Measurements from ENCODE around the gene IQCK.

- TF ChIP-seq POLR2A (IDR thresholded peaks at IDR 0.05), result no peak
- TF ChIP-seq, protein P1, sequence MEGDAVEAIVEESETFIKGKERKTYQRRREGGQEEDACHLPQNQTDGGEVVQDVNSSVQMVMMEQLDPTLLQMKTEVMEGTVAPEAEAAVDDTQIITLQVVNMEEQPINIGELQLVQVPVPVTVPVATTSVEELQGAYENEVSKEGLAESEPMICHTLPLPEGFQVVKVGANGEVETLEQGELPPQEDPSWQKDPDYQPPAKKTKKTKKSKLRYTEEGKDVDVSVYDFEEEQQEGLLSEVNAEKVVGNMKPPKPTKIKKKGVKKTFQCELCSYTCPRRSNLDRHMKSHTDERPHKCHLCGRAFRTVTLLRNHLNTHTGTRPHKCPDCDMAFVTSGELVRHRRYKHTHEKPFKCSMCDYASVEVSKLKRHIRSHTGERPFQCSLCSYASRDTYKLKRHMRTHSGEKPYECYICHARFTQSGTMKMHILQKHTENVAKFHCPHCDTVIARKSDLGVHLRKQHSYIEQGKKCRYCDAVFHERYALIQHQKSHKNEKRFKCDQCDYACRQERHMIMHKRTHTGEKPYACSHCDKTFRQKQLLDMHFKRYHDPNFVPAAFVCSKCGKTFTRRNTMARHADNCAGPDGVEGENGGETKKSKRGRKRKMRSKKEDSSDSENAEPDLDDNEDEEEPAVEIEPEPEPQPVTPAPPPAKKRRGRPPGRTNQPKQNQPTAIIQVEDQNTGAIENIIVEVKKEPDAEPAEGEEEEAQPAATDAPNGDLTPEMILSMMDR (IDR thresholded peaks at IDR 0.05), result no peak
Observed at GRCh38 chr16:19716183-19716582, 1.9 kb upstream of the IQCK start.
